Measurements from ENCODE around the gene PTPRJ.

PTPRJ gene

DNA sequence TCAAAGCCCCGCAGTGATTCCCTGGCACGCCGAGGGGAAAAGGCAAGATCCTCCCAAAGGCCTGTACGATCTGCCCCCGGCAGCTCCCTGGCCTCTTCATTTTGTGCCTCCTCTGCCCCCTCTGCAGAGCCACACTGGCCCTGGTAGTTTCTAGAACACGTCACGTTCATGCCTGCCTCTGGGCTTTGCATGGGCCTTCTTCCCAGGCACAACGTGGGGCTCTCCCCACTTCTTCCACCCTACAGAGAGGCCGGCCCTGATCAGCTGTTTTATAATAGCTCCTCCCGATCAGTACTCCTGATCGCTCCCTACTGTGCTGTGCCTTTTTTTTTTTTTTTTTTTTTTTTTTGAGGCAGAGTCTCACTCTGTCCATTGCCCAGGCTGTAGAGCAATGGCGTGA lies 78.4 kb downstream of the PTPRJ start:
- Histone ChIP-seq H3K4me2 (ENCODE audit: low read depth, low read length, poor library complexity, severe bottlenecking) (no peak overlapping the region), H3K4me1 (ENCODE audit: insufficient read depth, low read length, poor library complexity, severe bottlenecking) (peaks cover 28% of the 10 kb centered on the region), H2AFZ (ENCODE audit: low read length) (no peak overlapping the region), H3K27me3 (ENCODE audit: insufficient read depth, low read length, poor library complexity, severe bottlenecking) (no peaks in the 10 kb centered on the region), H3K9me3 (ENCODE audit: insufficient read depth, low read depth, low read length) (no peaks in the 10 kb centered on the region), H3F3A (ENCODE audit: low read depth) (no peaks in the 10 kb centered on the region), H3K36me3 (ENCODE audit: insufficient read depth, low read length) (no peaks in the 10 kb centered on the region), H3K79me2 (ENCODE audit: insufficient read depth, low read length) (no peaks in the 10 kb centered on the region), H3K4me3 (ENCODE audit: low read length, poor library complexity, severe bottlenecking) (no peak overlapping the region), H3K9me2 (replicated peaks; ENCODE audit: low read depth, low read length) (no peaks in the 10 kb centered on the region), H3K9ac (ENCODE audit: low read depth, low read length, poor library complexity, severe bottlenecking) (no peak overlapping the region), H4K20me1 (ENCODE audit: insufficient read depth, low read length, poor library complexity, severe bottlenecking) (no peaks in the 10 kb centered on the region)
- no peak for TF ChIP-seq EZH2phosphoT487 (IDR thresholded peaks at IDR 0.05; ENCODE audit: borderline replicate concordance)
- TF ChIP-seq, protein P1, sequence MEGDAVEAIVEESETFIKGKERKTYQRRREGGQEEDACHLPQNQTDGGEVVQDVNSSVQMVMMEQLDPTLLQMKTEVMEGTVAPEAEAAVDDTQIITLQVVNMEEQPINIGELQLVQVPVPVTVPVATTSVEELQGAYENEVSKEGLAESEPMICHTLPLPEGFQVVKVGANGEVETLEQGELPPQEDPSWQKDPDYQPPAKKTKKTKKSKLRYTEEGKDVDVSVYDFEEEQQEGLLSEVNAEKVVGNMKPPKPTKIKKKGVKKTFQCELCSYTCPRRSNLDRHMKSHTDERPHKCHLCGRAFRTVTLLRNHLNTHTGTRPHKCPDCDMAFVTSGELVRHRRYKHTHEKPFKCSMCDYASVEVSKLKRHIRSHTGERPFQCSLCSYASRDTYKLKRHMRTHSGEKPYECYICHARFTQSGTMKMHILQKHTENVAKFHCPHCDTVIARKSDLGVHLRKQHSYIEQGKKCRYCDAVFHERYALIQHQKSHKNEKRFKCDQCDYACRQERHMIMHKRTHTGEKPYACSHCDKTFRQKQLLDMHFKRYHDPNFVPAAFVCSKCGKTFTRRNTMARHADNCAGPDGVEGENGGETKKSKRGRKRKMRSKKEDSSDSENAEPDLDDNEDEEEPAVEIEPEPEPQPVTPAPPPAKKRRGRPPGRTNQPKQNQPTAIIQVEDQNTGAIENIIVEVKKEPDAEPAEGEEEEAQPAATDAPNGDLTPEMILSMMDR (conservative IDR thresholded peaks at IDR 0.05; ENCODE audit: low read length): no peak

DNA sequence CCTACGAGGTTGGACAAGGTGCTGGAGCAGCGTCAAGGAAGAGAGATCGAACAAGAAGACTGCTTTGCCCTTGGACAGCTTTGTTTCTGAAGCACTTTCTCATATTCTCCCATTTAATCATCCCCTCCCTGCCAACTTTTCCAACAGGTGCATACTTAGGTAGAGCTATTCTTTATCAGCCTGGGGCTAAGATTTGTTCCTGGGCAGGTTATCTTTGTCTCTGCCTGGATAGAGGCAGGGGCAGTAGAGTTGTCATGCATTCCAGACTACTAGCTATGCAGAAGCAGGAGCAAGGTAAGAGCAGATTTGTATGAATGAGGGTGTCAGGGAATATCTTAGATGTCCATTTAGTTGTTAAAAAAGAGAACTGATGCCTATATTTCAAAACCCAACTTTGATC lies 82.3 kb downstream of the PTPRJ start:
- TF ChIP-seq, protein P1 (conservative IDR thresholded peaks at IDR 0.05; ENCODE audit: low read length): no peak
- no peak for TF ChIP-seq EZH2phosphoT487 (IDR thresholded peaks at IDR 0.05; ENCODE audit: borderline replicate concordance)
- no peak overlapping the region for H3K4me3 ChIP-seq (ENCODE audit: low read length, poor library complexity, severe bottlenecking)
- no peaks in the 10 kb centered on the region for H3K36me3 ChIP-seq (ENCODE audit: insufficient read depth, low read length)
- no peaks in the 10 kb centered on the region for H4K20me1 ChIP-seq (ENCODE audit: insufficient read depth, low read length, poor library complexity, severe bottlenecking)
- H3K9ac ChIP-seq (ENCODE audit: low read depth, low read length, poor library complexity, severe bottlenecking): no peak overlapping the region
- no peaks in the 10 kb centered on the region for H3K27me3 ChIP-seq (ENCODE audit: insufficient read depth, low read length, poor library complexity, severe bottlenecking)
- no peaks in the 10 kb centered on the region for H3K79me2 ChIP-seq (ENCODE audit: insufficient read depth, low read length)
- H3K9me3 ChIP-seq (ENCODE audit: insufficient read depth, low read depth, low read length): no peaks in the 10 kb centered on the region
- peaks cover 6% of the 10 kb centered on the region for H3K4me1 ChIP-seq (ENCODE audit: insufficient read depth, low read length, poor library complexity, severe bottlenecking)
- no peaks in the 10 kb centered on the region for H3K9me2 ChIP-seq (replicated peaks; ENCODE audit: low read depth, low read length)
- H2AFZ ChIP-seq (ENCODE audit: low read length): no peak overlapping the region
- no peaks in the 10 kb centered on the region for H3F3A ChIP-seq (ENCODE audit: low read depth)
- H3K4me2 ChIP-seq (ENCODE audit: low read depth, low read length, poor library complexity, severe bottlenecking): no peak overlapping the region

DNA sequence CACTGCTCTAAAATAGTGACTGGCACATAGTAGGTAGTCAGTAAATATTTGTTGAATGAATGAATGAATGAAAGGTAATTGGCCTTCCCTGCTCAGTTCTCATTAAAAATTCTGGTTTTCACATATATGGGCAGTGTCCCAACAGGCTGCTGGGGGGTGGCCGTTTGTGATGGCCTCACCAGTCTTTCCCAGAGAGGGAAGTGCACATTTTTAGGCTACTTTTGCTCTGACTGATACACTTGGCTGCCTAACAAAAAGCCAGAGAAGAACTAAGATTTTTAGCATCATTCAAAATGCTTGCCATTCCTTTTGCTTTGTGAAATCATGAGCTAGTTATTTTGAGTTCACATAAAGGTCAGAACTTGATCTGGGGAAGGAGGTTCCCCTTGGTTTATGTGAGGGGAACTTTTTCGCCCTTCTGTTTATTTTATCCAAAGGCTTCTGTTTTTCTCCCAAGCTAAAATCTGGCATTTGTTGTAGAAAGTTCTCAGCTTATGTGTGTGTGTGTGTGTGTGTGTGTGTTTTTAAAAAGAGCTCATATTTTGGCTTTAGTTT lies 83.1 kb downstream of the PTPRJ start:
- H3K27me3 ChIP-seq (ENCODE audit: insufficient read depth, low read length, poor library complexity, severe bottlenecking): no peaks in the 10 kb centered on the region
- no peaks in the 10 kb centered on the region for H3K79me2 ChIP-seq (ENCODE audit: insufficient read depth, low read length)
- H3K4me2 ChIP-seq (ENCODE audit: low read depth, low read length, poor library complexity, severe bottlenecking): no peak overlapping the region
- H3K36me3 ChIP-seq (ENCODE audit: insufficient read depth, low read length): no peaks in the 10 kb centered on the region
- TF ChIP-seq, protein P1 (conservative IDR thresholded peaks at IDR 0.05; ENCODE audit: low read length): no peak
- no peak for TF ChIP-seq EZH2phosphoT487 (IDR thresholded peaks at IDR 0.05; ENCODE audit: borderline replicate concordance)
- H4K20me1 ChIP-seq (ENCODE audit: insufficient read depth, low read length, poor library complexity, severe bottlenecking): no peaks in the 10 kb centered on the region
- H3K9ac ChIP-seq (ENCODE audit: low read depth, low read length, poor library complexity, severe bottlenecking): no peak overlapping the region
- H3K9me3 ChIP-seq (ENCODE audit: insufficient read depth, low read depth, low read length): no peaks in the 10 kb centered on the region
- no peak overlapping the region for H3K4me3 ChIP-seq (ENCODE audit: low read length, poor library complexity, severe bottlenecking)
- H3K4me1 ChIP-seq (ENCODE audit: insufficient read depth, low read length, poor library complexity, severe bottlenecking): peaks cover 6% of the 10 kb centered on the region
- no peak overlapping the region for H2AFZ ChIP-seq (ENCODE audit: low read length)
- no peaks in the 10 kb centered on the region for H3F3A ChIP-seq (ENCODE audit: low read depth)
- H3K9me2 ChIP-seq (replicated peaks; ENCODE audit: low read depth, low read length): no peaks in the 10 kb centered on the region

Data from Loucy (cell line).